SW 1271 (cell line): Measurements from ENCODE around the gene TMEM81.

Source experiments
- DNase-seq, 2 experiments: peaks; one replicate each; lab custom pipeline; 2025; lab: John Stamatoyannopoulos, UW

TMEM81 gene

GRCh38 chr1:205084360-205084759 is at the start of gene TMEM81:
Gene TMEM81, minus strand, starts transcription at chr1:205084460. Its CDS starts 140 bp downstream, at chr1:205084320.
- DNase-seq = no peak

GRCh38 chr1:205133287-205133686 is 49.0 kb upstream of the TMEM81 start:
- no peak for DNase-seq

- DNase-seq = no peak
Observed at GRCh38 chr1:205129447-205130029, 45.3 kb upstream of the TMEM81 start.

- no peak for DNase-seq
Observed at GRCh38 chr1:205128050-205128449, 43.8 kb upstream of the TMEM81 start.

GRCh38 chr1:205127646-205128045 is 43.4 kb upstream of the TMEM81 start:
- DNase-seq = no peak

GRCh38 chr1:205124726-205125125 is 40.5 kb upstream of the TMEM81 start:
- DNase-seq = no peak

GRCh38 chr1:205122489-205122882 is 38.2 kb upstream of the TMEM81 start:
- no peak for DNase-seq

GRCh38 chr1:205121660-205122488 is 37.6 kb upstream of the TMEM81 start, which contains the start of gene RBBP5:
Gene RBBP5, minus strand, starts transcription at chr1:205121978. Its CDS starts 105 bp downstream, at chr1:205121873.
- peak; percentile 75 to 90 for DNase-seq

- no peak for DNase-seq
Observed at GRCh38 chr1:205118752-205119151, 34.5 kb upstream of the TMEM81 start.

- no peak for DNase-seq
Observed at GRCh38 chr1:205111354-205111753, 27.1 kb upstream of the TMEM81 start.

GRCh38 chr1:205109711-205110110 is 25.5 kb upstream of the TMEM81 start:
- no peak for DNase-seq

GRCh38 chr1:205109269-205109668 is 25.0 kb upstream of the TMEM81 start:
- no peak for DNase-seq

- DNase-seq = no peak
Observed at GRCh38 chr1:205108464-205108863, 24.2 kb upstream of the TMEM81 start.

GRCh38 chr1:205107327-205107726 is 23.1 kb upstream of the TMEM81 start:
- no peak for DNase-seq

GRCh38 chr1:205102404-205102803 is 18.1 kb upstream of the TMEM81 start:
- DNase-seq = no peak

- DNase-seq = no peak
Observed at GRCh38 chr1:205098242-205098641, 14.0 kb upstream of the TMEM81 start.

GRCh38 chr1:205095422-205095821 is 11.2 kb upstream of the TMEM81 start:
- DNase-seq = no peak

- DNase-seq = no peak
Observed at GRCh38 chr1:205091043-205091740, 6.9 kb upstream of the TMEM81 start.

GRCh38 chr1:205088341-205088740 is 4.1 kb upstream of the TMEM81 start:
- DNase-seq = no peak

- DNase-seq = no peak
Observed at GRCh38 chr1:205082431-205082830, 1.8 kb downstream of the TMEM81 start.

GRCh38 chr1:205077934-205078311 is 6.3 kb downstream of the TMEM81 start:
- DNase-seq = no peak

- no peak for DNase-seq
Observed at GRCh38 chr1:205077158-205077933, 6.9 kb downstream of the TMEM81 start.
